WTC11 (cell line): ENCODE measurements around the gene CAV1. TPM values are rescaled to one million over a fixed set of nuclear protein-coding genes. Genes with fewer than 3 reads are reported as not detected.

Source experiments
- ATAC-seq: fragments of 200-7000 bp; cut with Tn5 transposase; 2 replicates; pipeline ENCODE4 v1.10.0; 2021; ENCODE audit warnings: mild to moderate bottlenecking, moderate library complexity
- CTCF ChIA-PET: fragments of 300-600 bp; sonication (Branson Sonifier 250); formaldehyde crosslinking; loops from one replicate; lab custom pipeline; 2021; ENCODE audit warnings: antibody characterized with exemption; lab: Charles Lee
- POLR2A ChIA-PET: fragments of 350-600 bp; sonication (Branson Sonifier 250); formaldehyde crosslinking; loops from one replicate; lab custom pipeline; 2021; ENCODE audit warnings: antibody characterized with exemption; lab: Charles Lee
- DNase-seq: peaks from one replicate; pipeline ENCODE4 v3.0.0; 2021; ENCODE audit warnings: low spot score
- H3K27ac Mint-ChIP-seq: 2 replicates; pipeline ENCODE4 v1.8.0; 2021; ENCODE audit warnings: mixed read lengths
- H3K27me3 Mint-ChIP-seq: 2 replicates; pipeline ENCODE4 v1.8.0; 2021; ENCODE audit warnings: low read depth, mild to moderate bottlenecking, moderate library complexity, mixed read lengths
- H3K36me3 Mint-ChIP-seq: 2 replicates; pipeline ENCODE4 v1.8.0; 2021; ENCODE audit warnings: mixed read lengths
- H3K4me1 Mint-ChIP-seq: 2 replicates; pipeline ENCODE4 v1.8.0; 2022; ENCODE audit warnings: mixed read lengths
- H3K4me3 Mint-ChIP-seq: 2 replicates; pipeline ENCODE4 v1.8.0; 2021; ENCODE audit warnings: mild to moderate bottlenecking, moderate library complexity, mixed read lengths
- H3K9me3 Mint-ChIP-seq: 2 replicates; pipeline ENCODE4 v1.8.0; 2021; ENCODE audit warnings: mixed read lengths
- TEAD1 ChIP-seq: sonication (generic); formaldehyde crosslinking; IDR thresholded peaks from 2 replicates; pipeline ENCODE4 v1.8.0; 2022; ENCODE audit warnings: mild to moderate bottlenecking, missing genetic modification reagents
- total RNA-seq: library from RNA; stranded (reverse); gene quantifications from 3 replicates; pipeline ENCODE4 v1.2.3, GENCODE V29; 2021
- TF ChIP-seq, protein P1 (sequence below): sonication (generic); formaldehyde crosslinking; IDR thresholded peaks from 2 replicates; pipeline ENCODE4 v1.8.1; 2023; ENCODE audit warnings: mild to moderate bottlenecking, moderate library complexity, missing genetic modification reagents
- TF ChIP-seq, protein P2 (sequence below): sonication (generic); formaldehyde crosslinking; IDR thresholded peaks from 2 replicates; pipeline ENCODE4 v1.8.0; 2023; ENCODE audit warnings: missing genetic modification reagents
- TF ChIP-seq, protein P3 (sequence below): sonication (generic); formaldehyde crosslinking; IDR thresholded peaks from 2 replicates; pipeline ENCODE4 v1.8.0; 2022; ENCODE audit warnings: mild to moderate bottlenecking, missing genetic modification reagents
- TF ChIP-seq, protein P4 (sequence below): fragments of 200-600 bp; IDR thresholded peaks from 2 replicates; pipeline ENCODE4 v1.8.0; 2022; ENCODE audit warnings: antibody characterized with exemption
- TF ChIP-seq, protein P5 (sequence below): sonication (generic); formaldehyde crosslinking; IDR thresholded peaks from 2 replicates; pipeline ENCODE4 v1.8.0; 2022; ENCODE audit warnings: mild to moderate bottlenecking, missing genetic modification reagents

The CAV1 gene
- total RNA-seq, 1 experiment from 2014 or later: 19.7 TPM

DNA sequence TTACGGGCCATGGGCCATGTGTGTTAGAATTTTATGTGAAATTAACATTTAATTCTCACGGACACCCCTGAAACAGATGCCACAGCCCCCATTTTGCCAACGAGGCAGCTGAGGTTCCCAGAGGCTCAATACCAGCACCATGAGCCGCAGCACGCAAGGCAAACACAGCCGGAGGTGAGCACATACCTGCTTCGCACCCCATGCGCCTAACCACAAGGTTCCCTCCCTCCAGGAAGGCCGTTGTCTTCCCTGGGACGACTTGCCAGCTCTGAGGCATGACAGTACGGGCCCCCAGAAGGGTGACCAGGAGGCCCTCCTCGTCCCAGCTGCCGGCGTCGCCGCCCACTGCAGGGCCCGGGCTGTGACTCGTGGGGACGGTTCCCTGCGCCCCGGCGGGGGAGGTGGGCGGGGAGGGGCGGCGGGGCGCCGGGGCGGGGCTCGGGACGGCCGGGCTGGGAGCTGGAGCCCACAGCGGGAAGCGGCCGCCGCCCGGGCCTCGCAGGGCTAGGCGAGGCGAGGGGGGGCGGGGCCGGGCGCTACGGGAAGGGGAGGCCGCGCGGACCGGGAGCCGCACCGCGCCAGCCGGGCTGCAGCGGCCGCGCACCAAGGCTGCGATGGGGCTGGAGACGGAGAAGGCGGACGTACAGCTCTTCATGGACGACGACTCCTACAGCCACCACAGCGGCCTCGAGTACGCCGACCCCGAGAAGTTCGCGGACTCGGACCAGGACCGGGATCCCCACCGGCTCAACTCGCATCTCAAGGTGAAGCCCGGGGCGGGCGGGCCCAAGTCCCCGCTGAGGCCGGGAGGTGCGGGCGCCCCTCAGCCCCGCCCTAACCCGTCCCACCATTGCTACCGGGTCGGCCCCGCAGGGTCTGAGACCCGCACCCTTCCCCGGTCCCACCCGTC, 25.4 kb upstream of the CAV1 start, which contains the start of gene CAV2:
Gene CAV2, plus strand, starts transcription at position 571 of the 910 bp plus-strand sequence. Its CDS starts 44 bp downstream, at position 615.
- H3K27me3 Mint-ChIP-seq: peaks cover 34% of the 10 kb centered on the region
- H3K9me3 Mint-ChIP-seq: peaks cover 7% of the 10 kb centered on the region; the same call in 1 of the 2 replicates
- peaks cover 16% of the 10 kb centered on the region for H3K4me1 Mint-ChIP-seq
- peak; percentile 57 for ATAC-seq
- no peaks in the 10 kb centered on the region for H3K36me3 Mint-ChIP-seq
- peak; percentile 51 for DNase-seq
- ChIA-PET POLR2A (interaction anchor here (0.6 to 1.1 kb wide), 2 partner anchors 27 to 640 kb away, joined by 4 read pairs; no protein-coding TSS in a partner anchor), CTCF (interaction anchor here (1.0 to 1.5 kb wide), 5 partner anchors 24 to 264 kb away, joined by 3 to 18 read pairs (median 4); no protein-coding TSS in a partner anchor)
- H3K4me3 Mint-ChIP-seq: peak within 1 kb of the TSS; percentile 86
- no peak within 1 kb of the TSS for H3K27ac Mint-ChIP-seq
- TF ChIP-seq, protein P1, sequence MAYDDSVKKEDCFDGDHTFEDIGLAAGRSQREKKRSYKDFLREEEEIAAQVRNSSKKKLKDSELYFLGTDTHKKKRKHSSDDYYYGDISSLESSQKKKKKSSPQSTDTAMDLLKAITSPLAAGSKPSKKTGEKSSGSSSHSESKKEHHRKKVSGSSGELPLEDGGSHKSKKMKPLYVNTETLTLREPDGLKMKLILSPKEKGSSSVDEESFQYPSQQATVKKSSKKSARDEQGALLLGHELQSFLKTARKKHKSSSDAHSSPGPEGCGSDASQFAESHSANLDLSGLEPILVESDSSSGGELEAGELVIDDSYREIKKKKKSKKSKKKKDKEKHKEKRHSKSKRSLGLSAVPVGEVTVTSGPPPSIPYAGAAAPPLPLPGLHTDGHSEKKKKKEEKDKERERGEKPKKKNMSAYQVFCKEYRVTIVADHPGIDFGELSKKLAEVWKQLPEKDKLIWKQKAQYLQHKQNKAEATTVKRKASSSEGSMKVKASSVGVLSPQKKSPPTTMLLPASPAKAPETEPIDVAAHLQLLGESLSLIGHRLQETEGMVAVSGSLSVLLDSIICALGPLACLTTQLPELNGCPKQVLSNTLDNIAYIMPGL (CRISPR knock-in tag): peak; percentile 75; the same call in 1 of the 2 replicates
- TF ChIP-seq, protein P2, sequence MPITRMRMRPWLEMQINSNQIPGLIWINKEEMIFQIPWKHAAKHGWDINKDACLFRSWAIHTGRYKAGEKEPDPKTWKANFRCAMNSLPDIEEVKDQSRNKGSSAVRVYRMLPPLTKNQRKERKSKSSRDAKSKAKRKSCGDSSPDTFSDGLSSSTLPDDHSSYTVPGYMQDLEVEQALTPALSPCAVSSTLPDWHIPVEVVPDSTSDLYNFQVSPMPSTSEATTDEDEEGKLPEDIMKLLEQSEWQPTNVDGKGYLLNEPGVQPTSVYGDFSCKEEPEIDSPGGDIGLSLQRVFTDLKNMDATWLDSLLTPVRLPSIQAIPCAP: 0 out of 2 replicates have a peak, but pooled peaks have one; percentile 25
- TF ChIP-seq, protein P3, sequence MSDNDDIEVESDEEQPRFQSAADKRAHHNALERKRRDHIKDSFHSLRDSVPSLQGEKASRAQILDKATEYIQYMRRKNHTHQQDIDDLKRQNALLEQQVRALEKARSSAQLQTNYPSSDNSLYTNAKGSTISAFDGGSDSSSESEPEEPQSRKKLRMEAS (CRISPR knock-in tag): peak; percentile 76; the same call in 1 of the 2 replicates
- 0 out of 2 replicates have a peak, but pooled peaks have one; percentile 35 for TF ChIP-seq TEAD1 (CRISPR knock-in tag)
- TF ChIP-seq, protein P4, sequence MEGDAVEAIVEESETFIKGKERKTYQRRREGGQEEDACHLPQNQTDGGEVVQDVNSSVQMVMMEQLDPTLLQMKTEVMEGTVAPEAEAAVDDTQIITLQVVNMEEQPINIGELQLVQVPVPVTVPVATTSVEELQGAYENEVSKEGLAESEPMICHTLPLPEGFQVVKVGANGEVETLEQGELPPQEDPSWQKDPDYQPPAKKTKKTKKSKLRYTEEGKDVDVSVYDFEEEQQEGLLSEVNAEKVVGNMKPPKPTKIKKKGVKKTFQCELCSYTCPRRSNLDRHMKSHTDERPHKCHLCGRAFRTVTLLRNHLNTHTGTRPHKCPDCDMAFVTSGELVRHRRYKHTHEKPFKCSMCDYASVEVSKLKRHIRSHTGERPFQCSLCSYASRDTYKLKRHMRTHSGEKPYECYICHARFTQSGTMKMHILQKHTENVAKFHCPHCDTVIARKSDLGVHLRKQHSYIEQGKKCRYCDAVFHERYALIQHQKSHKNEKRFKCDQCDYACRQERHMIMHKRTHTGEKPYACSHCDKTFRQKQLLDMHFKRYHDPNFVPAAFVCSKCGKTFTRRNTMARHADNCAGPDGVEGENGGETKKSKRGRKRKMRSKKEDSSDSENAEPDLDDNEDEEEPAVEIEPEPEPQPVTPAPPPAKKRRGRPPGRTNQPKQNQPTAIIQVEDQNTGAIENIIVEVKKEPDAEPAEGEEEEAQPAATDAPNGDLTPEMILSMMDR: no peak
- TF ChIP-seq, protein P5, sequence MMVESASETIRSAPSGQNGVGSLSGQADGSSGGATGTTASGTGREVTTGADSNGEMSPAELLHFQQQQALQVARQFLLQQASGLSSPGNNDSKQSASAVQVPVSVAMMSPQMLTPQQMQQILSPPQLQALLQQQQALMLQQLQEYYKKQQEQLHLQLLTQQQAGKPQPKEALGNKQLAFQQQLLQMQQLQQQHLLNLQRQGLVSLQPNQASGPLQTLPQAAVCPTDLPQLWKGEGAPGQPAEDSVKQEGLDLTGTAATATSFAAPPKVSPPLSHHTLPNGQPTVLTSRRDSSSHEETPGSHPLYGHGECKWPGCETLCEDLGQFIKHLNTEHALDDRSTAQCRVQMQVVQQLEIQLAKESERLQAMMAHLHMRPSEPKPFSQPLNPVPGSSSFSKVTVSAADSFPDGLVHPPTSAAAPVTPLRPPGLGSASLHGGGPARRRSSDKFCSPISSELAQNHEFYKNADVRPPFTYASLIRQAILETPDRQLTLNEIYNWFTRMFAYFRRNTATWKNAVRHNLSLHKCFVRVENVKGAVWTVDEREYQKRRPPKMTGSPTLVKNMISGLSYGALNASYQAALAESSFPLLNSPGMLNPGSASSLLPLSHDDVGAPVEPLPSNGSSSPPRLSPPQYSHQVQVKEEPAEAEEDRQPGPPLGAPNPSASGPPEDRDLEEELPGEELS (CRISPR knock-in tag): 0 out of 2 replicates have a peak, but pooled peaks have one; percentile 15

DNA sequence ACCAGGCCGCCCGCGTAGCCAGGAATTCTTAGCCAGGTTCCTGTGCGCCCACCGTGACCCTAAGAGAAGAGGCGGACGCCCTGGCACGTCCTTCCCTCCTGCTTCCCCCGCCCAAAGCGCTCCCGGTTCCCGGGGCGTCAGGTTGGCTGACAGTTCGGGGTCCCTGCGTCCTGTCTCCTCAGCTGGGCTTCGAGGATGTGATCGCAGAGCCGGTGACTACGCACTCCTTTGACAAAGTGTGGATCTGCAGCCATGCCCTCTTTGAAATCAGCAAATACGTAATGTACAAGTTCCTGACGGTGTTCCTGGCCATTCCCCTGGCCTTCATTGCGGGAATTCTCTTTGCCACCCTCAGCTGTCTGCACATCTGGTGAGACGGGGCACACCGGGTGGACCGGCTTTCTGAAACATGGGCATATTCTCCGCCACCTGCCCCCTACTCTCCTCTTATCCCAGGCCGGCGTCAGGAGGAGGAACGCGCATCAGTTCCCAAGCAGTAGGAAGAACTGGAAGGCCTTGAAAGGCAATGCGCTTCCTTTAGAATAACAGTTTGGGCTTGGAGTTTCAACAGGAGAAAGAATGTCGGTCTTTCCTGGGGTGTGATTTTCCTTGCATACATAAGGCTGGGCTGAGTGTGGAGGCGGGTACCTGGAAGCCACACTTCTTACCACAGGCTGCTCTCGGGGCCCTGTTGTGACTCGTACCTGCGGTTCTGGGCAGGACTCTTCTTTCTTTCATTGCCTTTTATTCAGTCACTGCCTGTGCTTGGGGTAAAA, 24.6 kb upstream of the CAV1 start:
- ATAC-seq (peak; percentile 67), DNase-seq (peak; percentile 28)
- no peak overlapping the region for H3K27ac Mint-ChIP-seq
- H3K4me3 Mint-ChIP-seq: peak overlapping the region; percentile 86
- peaks cover 16% of the 10 kb centered on the region for H3K4me1 Mint-ChIP-seq
- TF ChIP-seq, protein P3 (CRISPR knock-in tag): peak; percentile 36; the same call in 1 of the 2 replicates
- no peak for TF ChIP-seq TEAD1 (CRISPR knock-in tag)
- TF ChIP-seq, protein P1 (CRISPR knock-in tag): peak; percentile 22; the same call in 1 of the 2 replicates
- H3K9me3 Mint-ChIP-seq: peaks cover 7% of the 10 kb centered on the region; the same call in 1 of the 2 replicates
- CTCF ChIA-PET: interaction anchor here (1.0 to 1.5 kb wide), 5 partner anchors 23 to 264 kb away, joined by 3 to 18 read pairs (median 4); no protein-coding TSS in a partner anchor
- no peaks in the 10 kb centered on the region for H3K36me3 Mint-ChIP-seq
- POLR2A ChIA-PET: no interaction called here
- peaks cover 34% of the 10 kb centered on the region for H3K27me3 Mint-ChIP-seq
